Adipocyte (in vitro differentiated cells): ENCODE results near the gene FUT7.
A peak's percentile ranks its signal among the peaks of the same experiment; 100 is the strongest.

Experiments
- DNase-seq: peaks from one replicate; pipeline ENCODE4 v3.0.0-alpha.2; 2015; ENCODE audit warnings: low read depth
- H3K27me3 ChIP-seq: replicated peaks from 2 replicates; pipeline ENCODE4 v1.7.0; 2013; ENCODE audit warnings: mild to moderate bottlenecking, low read length, moderate library complexity; ENCODE audit not compliant: control insufficient read depth, insufficient read depth
- H3K36me3 ChIP-seq: 2 replicates; pipeline ENCODE4 v1.7.0; 2013; ENCODE audit warnings: low read length, mild to moderate bottlenecking, moderate library complexity; ENCODE audit not compliant: control insufficient read depth, insufficient read depth, severe bottlenecking
- H3K4me1 ChIP-seq: 2 replicates; pipeline ENCODE4 v1.7.0; 2013; ENCODE audit warnings: mild to moderate bottlenecking, low read length, moderate library complexity; ENCODE audit not compliant: control insufficient read depth, insufficient read depth
- H3K4me3 ChIP-seq: 2 replicates; pipeline ENCODE4 v1.7.0; 2013; ENCODE audit warnings: mild to moderate bottlenecking, low read length, moderate library complexity
- H3K9ac ChIP-seq: 2 replicates; pipeline ENCODE4 v1.7.0; 2013; ENCODE audit warnings: mild to moderate bottlenecking, low read length, moderate library complexity
- H3K9me3 ChIP-seq: 2 replicates; pipeline ENCODE4 v1.7.0; 2013; ENCODE audit warnings: mild to moderate bottlenecking, low read length, moderate library complexity; ENCODE audit not compliant: control insufficient read depth

The FUT7 gene

DNA sequence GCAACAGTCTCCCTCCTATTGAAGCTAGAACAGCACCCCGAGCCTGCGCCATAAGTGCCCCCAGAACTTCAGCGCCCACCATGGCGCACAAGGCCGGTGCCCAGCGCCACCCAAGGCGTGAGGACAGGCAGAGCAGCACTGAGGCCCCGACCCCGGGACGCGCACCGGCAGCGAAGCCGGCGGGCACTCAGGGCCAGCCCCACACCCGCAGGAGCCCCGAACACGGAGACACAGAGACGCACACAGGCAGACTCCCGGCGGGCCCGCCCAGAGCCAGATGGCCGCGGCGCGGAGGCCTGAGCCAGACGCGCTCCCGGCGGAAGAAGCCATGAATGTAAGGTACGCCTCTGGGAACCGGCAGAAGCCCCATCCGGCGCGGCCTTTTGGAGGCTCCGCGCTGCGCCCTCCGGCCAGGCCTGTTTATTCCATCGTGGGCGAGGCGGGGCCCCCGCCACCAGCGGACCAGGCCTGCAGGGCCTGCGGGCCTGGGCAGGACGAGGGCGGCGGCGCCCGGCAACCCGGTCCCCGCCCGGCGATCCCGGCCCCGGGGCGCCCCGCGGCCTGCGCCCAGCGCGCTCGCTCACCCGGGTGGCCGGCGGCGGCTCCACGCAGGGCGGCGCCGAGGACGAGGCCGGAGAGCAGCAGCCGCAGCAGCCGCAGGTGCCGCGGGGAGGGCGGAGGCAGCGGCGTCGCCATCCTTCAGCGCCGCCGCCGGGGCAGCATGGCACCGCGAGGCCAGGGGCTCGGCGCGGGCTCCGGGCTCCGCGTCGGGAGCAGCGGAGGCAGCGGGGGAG lies 13.6 kb upstream of the FUT7 start:
- H3K4me3 ChIP-seq = peak overlapping the region; percentile 78
- H3K9me3 ChIP-seq = no peaks in the 10 kb centered on the region
- H3K9ac ChIP-seq = peak overlapping the region; percentile 82
- H3K4me1 ChIP-seq = peaks cover 17% of the 10 kb centered on the region
- peaks cover 28% of the 10 kb centered on the region for H3K27me3 ChIP-seq
- peak; percentile 70 for DNase-seq
- no peaks in the 10 kb centered on the region for H3K36me3 ChIP-seq

- peak overlapping the region; percentile 82 for H3K9ac ChIP-seq
- peaks cover 19% of the 10 kb centered on the region for H3K27me3 ChIP-seq
- H3K4me3 ChIP-seq = peak overlapping the region; percentile 78
- H3K9me3 ChIP-seq = no peaks in the 10 kb centered on the region
- peaks cover 5% of the 10 kb centered on the region for H3K36me3 ChIP-seq
- peaks cover 17% of the 10 kb centered on the region for H3K4me1 ChIP-seq
- no peak for DNase-seq
These were observed 12.8 kb upstream of the FUT7 start for GRCh38 chr9:137044502-137045177.

GRCh38 chr9:137044037-137044436 lies 12.1 kb upstream of the FUT7 start:
- Histone ChIP-seq H3K4me1 (peaks cover 17% of the 10 kb centered on the region), H3K27me3 (peaks cover 13% of the 10 kb centered on the region), H3K4me3 (no peak overlapping the region)

GRCh38 chr9:137042751-137043727 lies 11.2 kb upstream of the FUT7 start:
- H3K4me1 ChIP-seq = peaks cover 17% of the 10 kb centered on the region
- H3K36me3 ChIP-seq = peaks cover 13% of the 10 kb centered on the region
- DNase-seq = no peak
- H3K9me3 ChIP-seq = no peaks in the 10 kb centered on the region
- no peak overlapping the region for H3K4me3 ChIP-seq
- H3K9ac ChIP-seq = peak overlapping the region; percentile 22
- H3K27me3 ChIP-seq = peaks cover 12% of the 10 kb centered on the region

More at GRCh38 chr9:137044037-137044436, 12.1 kb upstream of the FUT7 start:
- no peak for DNase-seq
- H3K9ac ChIP-seq = peak overlapping the region; percentile 82
- no peaks in the 10 kb centered on the region for H3K9me3 ChIP-seq
- H3K36me3 ChIP-seq = peaks cover 11% of the 10 kb centered on the region

GRCh38 chr9:137041124-137041523 lies 9.2 kb upstream of the FUT7 start:
- Histone ChIP-seq H3K4me3 (no peak overlapping the region), H3K9me3 (no peaks in the 10 kb centered on the region)

DNA sequence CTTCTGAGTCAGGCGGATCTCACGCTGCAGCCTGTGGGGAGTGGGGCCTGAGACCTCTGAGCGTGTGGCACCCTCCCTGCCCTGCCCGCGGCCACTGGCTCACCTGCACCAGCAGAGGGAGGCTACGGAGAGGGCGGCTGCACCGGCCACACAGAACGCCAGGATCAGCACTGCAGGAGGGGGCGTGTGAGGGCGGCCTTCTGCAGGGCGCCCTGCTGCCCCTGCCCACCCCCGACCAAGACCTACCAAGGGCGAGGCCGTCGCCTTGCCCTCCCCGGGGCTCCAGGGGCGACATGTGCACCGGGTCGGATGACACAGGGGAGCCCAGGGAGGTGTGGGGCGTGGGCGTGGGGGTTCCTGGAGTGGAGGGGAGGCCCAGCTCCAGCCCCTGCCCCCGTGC lies 8.7 kb upstream of the FUT7 start:
- peaks cover 14% of the 10 kb centered on the region for H3K4me1 ChIP-seq
- H3K9me3 ChIP-seq = no peaks in the 10 kb centered on the region
- no peak overlapping the region for H3K9ac ChIP-seq
- no peaks in the 10 kb centered on the region for H3K27me3 ChIP-seq
- no peak for DNase-seq
- H3K4me3 ChIP-seq = no peak overlapping the region
- peaks cover 13% of the 10 kb centered on the region for H3K36me3 ChIP-seq

More at GRCh38 chr9:137041124-137041523, 9.2 kb upstream of the FUT7 start:
- peaks cover 13% of the 10 kb centered on the region for H3K36me3 ChIP-seq
- H3K9ac ChIP-seq = no peak overlapping the region
- DNase-seq = no peak
- H3K27me3 ChIP-seq = no peaks in the 10 kb centered on the region
- H3K4me1 ChIP-seq = peaks cover 14% of the 10 kb centered on the region

- Histone ChIP-seq H3K27me3 (no peaks in the 10 kb centered on the region), H3K36me3 (peaks cover 13% of the 10 kb centered on the region)
These were observed 7.9 kb upstream of the FUT7 start for GRCh38 chr9:137039611-137040366.

GRCh38 chr9:137038916-137039315 lies 7.0 kb upstream of the FUT7 start:
- H3K27me3 ChIP-seq = no peaks in the 10 kb centered on the region

More at GRCh38 chr9:137039611-137040366, 7.9 kb upstream of the FUT7 start:
- Histone ChIP-seq H3K4me3 (no peak overlapping the region), H3K9me3 (no peaks in the 10 kb centered on the region), H3K4me1 (peaks cover 9% of the 10 kb centered on the region), H3K9ac (no peak overlapping the region)
- DNase-seq = no peak

DNA sequence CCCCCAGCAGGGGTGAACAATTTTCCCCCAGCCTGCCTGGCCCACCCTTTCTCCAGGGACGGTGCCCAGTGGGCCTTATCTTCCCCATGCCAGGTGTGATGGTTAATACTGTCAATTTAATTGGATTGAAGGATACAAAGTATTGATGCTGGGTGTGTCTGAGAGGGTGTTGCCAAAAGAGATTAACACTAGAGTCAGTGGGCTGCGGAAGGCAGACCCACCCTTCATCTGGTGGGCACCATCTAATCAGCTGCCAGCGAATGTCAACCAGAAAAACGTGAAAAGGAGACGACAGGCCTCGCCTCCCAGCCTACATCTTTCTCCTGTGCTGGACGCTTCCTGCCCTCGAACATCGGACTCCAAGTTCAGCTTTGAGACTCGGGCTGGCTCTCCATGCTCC lies 5.6 kb upstream of the FUT7 start:
- Histone ChIP-seq H3K36me3 (peaks cover 13% of the 10 kb centered on the region), H3K4me1 (no peaks in the 10 kb centered on the region), H3K9ac (no peak overlapping the region), H3K27me3 (no peaks in the 10 kb centered on the region), H3K9me3 (no peaks in the 10 kb centered on the region), H3K4me3 (no peak overlapping the region)
- DNase-seq = no peak

More at GRCh38 chr9:137038916-137039315, 7.0 kb upstream of the FUT7 start:
- Histone ChIP-seq H3K4me1 (peaks cover 4% of the 10 kb centered on the region), H3K9me3 (no peaks in the 10 kb centered on the region), H3K4me3 (no peak overlapping the region), H3K9ac (no peak overlapping the region), H3K36me3 (peaks cover 13% of the 10 kb centered on the region)
- DNase-seq = no peak

DNA sequence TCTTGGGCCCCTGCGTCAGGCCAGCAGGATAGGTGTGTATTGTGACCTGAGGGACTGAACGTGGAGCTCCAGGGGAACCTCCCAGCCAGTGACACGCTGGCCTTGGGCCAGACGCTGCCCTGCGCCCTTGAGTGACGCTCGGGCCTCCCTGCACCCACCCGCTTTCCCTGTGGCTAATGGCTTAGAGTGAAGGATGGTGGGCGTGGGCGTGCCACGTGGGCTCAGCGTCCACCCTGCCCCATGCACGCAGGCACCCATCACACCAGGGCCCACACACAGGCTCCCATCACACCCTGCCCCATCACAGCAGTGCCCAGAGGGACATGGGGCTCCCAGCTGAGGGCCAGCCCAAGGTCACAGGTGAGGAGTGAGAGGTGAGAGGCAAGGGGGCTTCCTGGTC lies 5.1 kb upstream of the FUT7 start:
- no peaks in the 10 kb centered on the region for H3K27me3 ChIP-seq
- no peaks in the 10 kb centered on the region for H3K4me1 ChIP-seq
- H3K36me3 ChIP-seq = peaks cover 13% of the 10 kb centered on the region
- no peak overlapping the region for H3K4me3 ChIP-seq
- no peak for DNase-seq
- no peaks in the 10 kb centered on the region for H3K9me3 ChIP-seq
- H3K9ac ChIP-seq = no peak overlapping the region
